K562 treated with DMSO at 1 percent for 24 hours (cell line): ENCODE measurements around the gene ARMCX6. TPM values are rescaled to one million over a fixed set of nuclear protein-coding genes. Genes with fewer than 3 reads are reported as not detected.

Source experiments
- total RNA-seq: library from RNA; unstranded; fragments of 300-600 nt; gene quantifications from 2 replicates; pipeline ENCODE4 v1.2.3, GENCODE V29; 2022; ENCODE audit warnings: low read depth; ENCODE audit not compliant: insufficient read depth

ARMCX6 gene
- total RNA-seq: 20.5 and 26.2 TPM in 2 replicates

GRCh38 chrX:101617211-101618191, at the start of gene ARMCX6:
Gene ARMCX6, minus strand, starts transcription at chrX:101618000. Its CDS starts 1,380 bp downstream, at chrX:101616620.

GRCh38 chrX:101659601-101660063, 41.8 kb upstream of the ARMCX6 start, which contains the start of gene ARMCX2:
Gene ARMCX2, minus strand, starts transcription at chrX:101659850. Its CDS starts 2,262 bp downstream, at chrX:101657588.

Other genes starting within 250 kb of the ARMCX6 start
- gene BTK, start 231.8 kb downstream of the ARMCX6 start, total RNA-seq: 24.7 and 28.3 TPM in 2 replicates
- gene RPL36A, start 227.0 kb downstream of the ARMCX6 start, total RNA-seq: 4,527 and 4,949 TPM in 2 replicates
- 48.6 and 53.0 TPM in 2 replicates for gene GLA, start 210.1 kb downstream of the ARMCX6 start, total RNA-seq
- 34.6 and 39.8 TPM in 2 replicates for gene HNRNPH2, start 209.8 kb downstream of the ARMCX6 start, total RNA-seq
- not detected in 2 replicates for gene ARMCX4, start 132.5 kb downstream of the ARMCX6 start, total RNA-seq
- 0.96 TPM in 1 of 2 replicates, not detected in the other for gene ARMCX1, start 67.5 kb downstream of the ARMCX6 start, total RNA-seq
- 19.6 and 25.5 TPM in 2 replicates for gene ARMCX3, start 5.2 kb upstream of the ARMCX6 start, total RNA-seq
- 0.28 TPM in 1 of 2 replicates, not detected in the other for gene ARMCX2, start 41.9 kb upstream of the ARMCX6 start, total RNA-seq